Measurements from ENCODE around the gene CADPS2. TPM values are rescaled to one million over a fixed set of nuclear protein-coding genes. Genes with fewer than 3 reads are reported as not detected.

Gene CADPS2
- total RNA-seq, 1 donor from 2014 or later = 12.5 TPM

GRCh38 chr7:122430710-122431109 lies 455.6 kb downstream of the CADPS2 start:
- no peaks in the 10 kb centered on the region for H3K36me3 ChIP-seq (ENCODE audit: control insufficient read depth in 3 of 3, insufficient read depth in 3 of 3, low read length in 3 of 3)

GRCh38 chr7:122429926-122430325 lies 456.3 kb downstream of the CADPS2 start:
- H3K9ac ChIP-seq (ENCODE audit: low read depth in 1 of 3, low read length in 3 of 3) = no peak overlapping the region
- H3K4me3 ChIP-seq (ENCODE audit: low read length in 3 of 3) = no peak overlapping the region
- no peaks in the 10 kb centered on the region for H3K4me1 ChIP-seq (ENCODE audit: control insufficient read depth in 3 of 3, insufficient read depth in 3 of 3, low read length in 3 of 3)
- H3K9me3 ChIP-seq (ENCODE audit: control insufficient read depth in 3 of 3, low read length in 3 of 3) = no peaks in the 10 kb centered on the region
- no peaks in the 10 kb centered on the region for H3K27me3 ChIP-seq (ENCODE audit: control insufficient read depth in 3 of 3, insufficient read depth in 3 of 3, low read length in 3 of 3)
- no peaks in the 10 kb centered on the region for H3K36me3 ChIP-seq (ENCODE audit: control insufficient read depth in 3 of 3, insufficient read depth in 3 of 3, low read length in 3 of 3)
- H3K27ac ChIP-seq (ENCODE audit: low read depth, low read length) = no peak overlapping the region

More at GRCh38 chr7:122430710-122431109, 455.6 kb downstream of the CADPS2 start:
- Histone ChIP-seq H3K27me3 (ENCODE audit: control insufficient read depth in 3 of 3, insufficient read depth in 3 of 3, low read length in 3 of 3) (no peaks in the 10 kb centered on the region), H3K9me3 (ENCODE audit: control insufficient read depth in 3 of 3, low read length in 3 of 3) (no peaks in the 10 kb centered on the region), H3K4me3 (ENCODE audit: low read length in 3 of 3) (no peak overlapping the region), H3K27ac (ENCODE audit: low read depth, low read length) (no peak overlapping the region), H3K9ac (ENCODE audit: low read depth in 1 of 3, low read length in 3 of 3) (no peak overlapping the region), H3K4me1 (ENCODE audit: control insufficient read depth in 3 of 3, insufficient read depth in 3 of 3, low read length in 3 of 3) (no peaks in the 10 kb centered on the region)

GRCh38 chr7:122425731-122426130 lies 460.5 kb downstream of the CADPS2 start:
- H3K27me3 ChIP-seq (ENCODE audit: control insufficient read depth in 3 of 3, insufficient read depth in 3 of 3, low read length in 3 of 3) = no peaks in the 10 kb centered on the region
- H3K9ac ChIP-seq (ENCODE audit: low read depth in 1 of 3, low read length in 3 of 3) = no peak overlapping the region
- no peak overlapping the region for H3K27ac ChIP-seq (ENCODE audit: low read depth, low read length)
- H3K4me3 ChIP-seq (ENCODE audit: low read length in 3 of 3) = no peak overlapping the region
- H3K4me1 ChIP-seq (ENCODE audit: control insufficient read depth in 3 of 3, insufficient read depth in 3 of 3, low read length in 3 of 3) = no peaks in the 10 kb centered on the region
- no peaks in the 10 kb centered on the region for H3K9me3 ChIP-seq (ENCODE audit: control insufficient read depth in 3 of 3, low read length in 3 of 3)
- no peaks in the 10 kb centered on the region for H3K36me3 ChIP-seq (ENCODE audit: control insufficient read depth in 3 of 3, insufficient read depth in 3 of 3, low read length in 3 of 3)

- Histone ChIP-seq H3K4me3 (ENCODE audit: low read length in 3 of 3) (no peak overlapping the region), H3K9me3 (ENCODE audit: control insufficient read depth in 3 of 3, low read length in 3 of 3) (no peaks in the 10 kb centered on the region), H3K27me3 (ENCODE audit: control insufficient read depth in 3 of 3, insufficient read depth in 3 of 3, low read length in 3 of 3) (no peaks in the 10 kb centered on the region), H3K36me3 (ENCODE audit: control insufficient read depth in 3 of 3, insufficient read depth in 3 of 3, low read length in 3 of 3) (no peaks in the 10 kb centered on the region), H3K27ac (ENCODE audit: low read depth, low read length) (no peak overlapping the region), H3K4me1 (ENCODE audit: control insufficient read depth in 3 of 3, insufficient read depth in 3 of 3, low read length in 3 of 3) (no peaks in the 10 kb centered on the region), H3K9ac (ENCODE audit: low read depth in 1 of 3, low read length in 3 of 3) (no peak overlapping the region)
Observed at GRCh38 chr7:122423591-122423990, 462.7 kb downstream of the CADPS2 start.

GRCh38 chr7:122416336-122416735 lies 469.9 kb downstream of the CADPS2 start:
- Histone ChIP-seq H3K4me3 (ENCODE audit: low read length in 3 of 3) (no peak overlapping the region), H3K27me3 (ENCODE audit: control insufficient read depth in 3 of 3, insufficient read depth in 3 of 3, low read length in 3 of 3) (no peaks in the 10 kb centered on the region), H3K27ac (ENCODE audit: low read depth, low read length) (no peak overlapping the region), H3K9ac (ENCODE audit: low read depth in 1 of 3, low read length in 3 of 3) (no peak overlapping the region), H3K9me3 (ENCODE audit: control insufficient read depth in 3 of 3, low read length in 3 of 3) (no peaks in the 10 kb centered on the region), H3K36me3 (ENCODE audit: control insufficient read depth in 3 of 3, insufficient read depth in 3 of 3, low read length in 3 of 3) (no peaks in the 10 kb centered on the region), H3K4me1 (ENCODE audit: control insufficient read depth in 3 of 3, insufficient read depth in 3 of 3, low read length in 3 of 3) (no peaks in the 10 kb centered on the region)

- Histone ChIP-seq H3K27me3 (ENCODE audit: control insufficient read depth in 3 of 3, insufficient read depth in 3 of 3, low read length in 3 of 3) (no peaks in the 10 kb centered on the region), H3K4me1 (ENCODE audit: control insufficient read depth in 3 of 3, insufficient read depth in 3 of 3, low read length in 3 of 3) (no peaks in the 10 kb centered on the region), H3K36me3 (ENCODE audit: control insufficient read depth in 3 of 3, insufficient read depth in 3 of 3, low read length in 3 of 3) (no peaks in the 10 kb centered on the region), H3K27ac (ENCODE audit: low read depth, low read length) (no peak overlapping the region), H3K4me3 (ENCODE audit: low read length in 3 of 3) (no peak overlapping the region), H3K9me3 (ENCODE audit: control insufficient read depth in 3 of 3, low read length in 3 of 3) (no peaks in the 10 kb centered on the region), H3K9ac (ENCODE audit: low read depth in 1 of 3, low read length in 3 of 3) (no peak overlapping the region)
Observed at GRCh38 chr7:122415510-122415909, 470.8 kb downstream of the CADPS2 start.

GRCh38 chr7:122413339-122413738 lies 472.9 kb downstream of the CADPS2 start:
- no peak overlapping the region for H3K27ac ChIP-seq (ENCODE audit: low read depth, low read length)
- H3K9ac ChIP-seq (ENCODE audit: low read depth in 1 of 3, low read length in 3 of 3) = no peak overlapping the region
- no peak overlapping the region for H3K4me3 ChIP-seq (ENCODE audit: low read length in 3 of 3)
- H3K27me3 ChIP-seq (ENCODE audit: control insufficient read depth in 3 of 3, insufficient read depth in 3 of 3, low read length in 3 of 3) = no peaks in the 10 kb centered on the region
- H3K4me1 ChIP-seq (ENCODE audit: control insufficient read depth in 3 of 3, insufficient read depth in 3 of 3, low read length in 3 of 3) = no peaks in the 10 kb centered on the region
- H3K36me3 ChIP-seq (ENCODE audit: control insufficient read depth in 3 of 3, insufficient read depth in 3 of 3, low read length in 3 of 3) = no peaks in the 10 kb centered on the region
- no peaks in the 10 kb centered on the region for H3K9me3 ChIP-seq (ENCODE audit: control insufficient read depth in 3 of 3, low read length in 3 of 3)

GRCh38 chr7:122412883-122413282 lies 473.4 kb downstream of the CADPS2 start:
- Histone ChIP-seq H3K4me1 (ENCODE audit: control insufficient read depth in 3 of 3, insufficient read depth in 3 of 3, low read length in 3 of 3) (no peaks in the 10 kb centered on the region), H3K9ac (ENCODE audit: low read depth in 1 of 3, low read length in 3 of 3) (no peak overlapping the region), H3K4me3 (ENCODE audit: low read length in 3 of 3) (no peak overlapping the region), H3K36me3 (ENCODE audit: control insufficient read depth in 3 of 3, insufficient read depth in 3 of 3, low read length in 3 of 3) (no peaks in the 10 kb centered on the region), H3K27ac (ENCODE audit: low read depth, low read length) (no peak overlapping the region), H3K9me3 (ENCODE audit: control insufficient read depth in 3 of 3, low read length in 3 of 3) (no peaks in the 10 kb centered on the region), H3K27me3 (ENCODE audit: control insufficient read depth in 3 of 3, insufficient read depth in 3 of 3, low read length in 3 of 3) (no peaks in the 10 kb centered on the region)

- no peak overlapping the region for H3K4me3 ChIP-seq (ENCODE audit: low read length in 3 of 3)
- no peak overlapping the region for H3K27ac ChIP-seq (ENCODE audit: low read depth, low read length)
- no peak overlapping the region for H3K9ac ChIP-seq (ENCODE audit: low read depth in 1 of 3, low read length in 3 of 3)
- H3K4me1 ChIP-seq (ENCODE audit: control insufficient read depth in 3 of 3, insufficient read depth in 3 of 3, low read length in 3 of 3) = no peaks in the 10 kb centered on the region
- no peaks in the 10 kb centered on the region for H3K27me3 ChIP-seq (ENCODE audit: control insufficient read depth in 3 of 3, insufficient read depth in 3 of 3, low read length in 3 of 3)
- H3K9me3 ChIP-seq (ENCODE audit: control insufficient read depth in 3 of 3, low read length in 3 of 3) = no peaks in the 10 kb centered on the region
- H3K36me3 ChIP-seq (ENCODE audit: control insufficient read depth in 3 of 3, insufficient read depth in 3 of 3, low read length in 3 of 3) = no peaks in the 10 kb centered on the region
Observed at GRCh38 chr7:122412441-122412840, 473.8 kb downstream of the CADPS2 start.

- Histone ChIP-seq H3K9ac (ENCODE audit: low read depth in 1 of 3, low read length in 3 of 3) (no peak overlapping the region), H3K36me3 (ENCODE audit: control insufficient read depth in 3 of 3, insufficient read depth in 3 of 3, low read length in 3 of 3) (no peaks in the 10 kb centered on the region), H3K27ac (ENCODE audit: low read depth, low read length) (no peak overlapping the region), H3K9me3 (ENCODE audit: control insufficient read depth in 3 of 3, low read length in 3 of 3) (no peaks in the 10 kb centered on the region), H3K4me1 (ENCODE audit: control insufficient read depth in 3 of 3, insufficient read depth in 3 of 3, low read length in 3 of 3) (no peaks in the 10 kb centered on the region), H3K27me3 (ENCODE audit: control insufficient read depth in 3 of 3, insufficient read depth in 3 of 3, low read length in 3 of 3) (no peaks in the 10 kb centered on the region), H3K4me3 (ENCODE audit: low read length in 3 of 3) (no peak overlapping the region)
Observed at GRCh38 chr7:122407195-122407594, 479.1 kb downstream of the CADPS2 start.

- H3K4me1 ChIP-seq (ENCODE audit: control insufficient read depth in 3 of 3, insufficient read depth in 3 of 3, low read length in 3 of 3) = no peaks in the 10 kb centered on the region
- H3K27ac ChIP-seq (ENCODE audit: low read depth, low read length) = no peak overlapping the region
- H3K4me3 ChIP-seq (ENCODE audit: low read length in 3 of 3) = no peak overlapping the region
- H3K36me3 ChIP-seq (ENCODE audit: control insufficient read depth in 3 of 3, insufficient read depth in 3 of 3, low read length in 3 of 3) = no peaks in the 10 kb centered on the region
- H3K27me3 ChIP-seq (ENCODE audit: control insufficient read depth in 3 of 3, insufficient read depth in 3 of 3, low read length in 3 of 3) = no peaks in the 10 kb centered on the region
- H3K9ac ChIP-seq (ENCODE audit: low read depth in 1 of 3, low read length in 3 of 3) = no peak overlapping the region
- no peaks in the 10 kb centered on the region for H3K9me3 ChIP-seq (ENCODE audit: control insufficient read depth in 3 of 3, low read length in 3 of 3)
Observed at GRCh38 chr7:122403113-122403512, 483.1 kb downstream of the CADPS2 start.

Measured in skeletal muscle tissue (tissue), 4 donors.